Subcutaneous abdominal adipose tissue (tissue), 5 donors: Measurements from ENCODE around the gene PDIK1L.

Source experiments
- H3K27ac ChIP-seq: one replicate; pipeline ENCODE4 v1.7.0; 2013; ENCODE audit warnings: low read depth, mild to moderate bottlenecking, inconsistent platforms, low read length, moderate library complexity
- H3K27me3 ChIP-seq, 5 donors: one replicate each; pipeline ENCODE4 v1.7.0; 2013; ENCODE audit warnings: low read length in 5 of 5, inconsistent platforms in 1 of 5; ENCODE audit not compliant: control insufficient read depth in 5 of 5, insufficient read depth in 4 of 5
- H3K36me3 ChIP-seq, 5 donors: one replicate each; pipeline ENCODE4 v1.7.0; 2013; ENCODE audit warnings: low read length in 5 of 5; ENCODE audit not compliant: control insufficient read depth in 5 of 5, insufficient read depth in 5 of 5
- H3K4me1 ChIP-seq, 5 donors: one replicate each; pipeline ENCODE4 v1.7.0; 2013; ENCODE audit warnings: low read length in 5 of 5, mild to moderate bottlenecking in 3 of 5, moderate library complexity in 1 of 5; ENCODE audit not compliant: control insufficient read depth in 5 of 5, insufficient read depth in 5 of 5
- H3K4me3 ChIP-seq, 5 donors: one replicate each; pipeline ENCODE4 v1.7.0; 2013; ENCODE audit warnings: low read length in 5 of 5, low read depth in 1 of 5
- H3K9ac ChIP-seq, 5 donors: one replicate each; pipeline ENCODE4 v1.7.0; 2013; ENCODE audit warnings: low read length in 5 of 5, mild to moderate bottlenecking in 4 of 5, moderate library complexity in 3 of 5
- H3K9me3 ChIP-seq, 5 donors: one replicate each; pipeline ENCODE4 v1.7.0; 2013; ENCODE audit warnings: low read length in 5 of 5; ENCODE audit not compliant: control insufficient read depth in 5 of 5
- donor health status: healthy.
- donor health status: healthy.
- donor health status: healthy.
- donor health status: healthy.
- donor health status: healthy.

PDIK1L gene

GRCh38 chr1:26075421-26076144 lies 36.0 kb upstream of the PDIK1L start:
- no peak overlapping the region for H3K27ac ChIP-seq
- H3K4me1 ChIP-seq = no peaks in the 10 kb centered on the region
- H3K27me3 ChIP-seq = peaks cover 0 to 29% (median 14%) of the 10 kb centered on the region in 5 donors
- no peaks in the 10 kb centered on the region for H3K36me3 ChIP-seq
- no peak overlapping the region for H3K4me3 ChIP-seq
- H3K9me3 ChIP-seq = no peaks in the 10 kb centered on the region
- no peak overlapping the region for H3K9ac ChIP-seq

- no peak overlapping the region for H3K27ac ChIP-seq
- H3K9ac ChIP-seq = no peak overlapping the region
- H3K4me3 ChIP-seq = no peak overlapping the region
- no peaks in the 10 kb centered on the region for H3K4me1 ChIP-seq
- no peaks in the 10 kb centered on the region for H3K9me3 ChIP-seq
- H3K36me3 ChIP-seq = no peaks in the 10 kb centered on the region
- H3K27me3 ChIP-seq = peaks cover 0 to 26% (median 11%) of the 10 kb centered on the region in 5 donors
These were observed 34.1 kb upstream of the PDIK1L start for GRCh38 chr1:26077524-26077923.

GRCh38 chr1:26078286-26079177 lies 33.1 kb upstream of the PDIK1L start:
- H3K27ac ChIP-seq = no peak overlapping the region
- peaks cover 5 to 27% (median 8%) of the 10 kb centered on the region in 5 donors for H3K27me3 ChIP-seq
- no peaks in the 10 kb centered on the region for H3K9me3 ChIP-seq
- H3K4me3 ChIP-seq = no peak overlapping the region
- no peaks in the 10 kb centered on the region for H3K4me1 ChIP-seq
- H3K9ac ChIP-seq = no peak overlapping the region
- H3K36me3 ChIP-seq = no peaks in the 10 kb centered on the region

GRCh38 chr1:26079178-26079563 lies 32.5 kb upstream of the PDIK1L start:
- peaks cover 6 to 28% (median 8%) of the 10 kb centered on the region in 5 donors for H3K27me3 ChIP-seq
- no peak overlapping the region for H3K27ac ChIP-seq
- H3K4me1 ChIP-seq = no peaks in the 10 kb centered on the region
- no peak overlapping the region for H3K4me3 ChIP-seq
- H3K36me3 ChIP-seq = no peaks in the 10 kb centered on the region
- H3K9me3 ChIP-seq = no peaks in the 10 kb centered on the region
- H3K9ac ChIP-seq = no peak overlapping the region

- Histone ChIP-seq H3K9ac (no peak overlapping the region), H3K27ac (no peak overlapping the region), H3K4me1 (no peaks in the 10 kb centered on the region), H3K9me3 (no peaks in the 10 kb centered on the region), H3K27me3 (peaks cover 9 to 30% (median 14%) of the 10 kb centered on the region in 5 donors), H3K36me3 (no peaks in the 10 kb centered on the region), H3K4me3 (no peak overlapping the region)
These were observed 31.4 kb upstream of the PDIK1L start for GRCh38 chr1:26079960-26080814.

- Histone ChIP-seq H3K27ac (no peak overlapping the region), H3K9me3 (no peaks in the 10 kb centered on the region), H3K4me3 (no peak overlapping the region), H3K27me3 (peaks cover 6 to 18% (median 13%) of the 10 kb centered on the region in 5 donors), H3K36me3 (no peaks in the 10 kb centered on the region), H3K9ac (no peak overlapping the region), H3K4me1 (no peaks in the 10 kb centered on the region)
These were observed 30.2 kb upstream of the PDIK1L start for GRCh38 chr1:26081267-26082019.

GRCh38 chr1:26082020-26082350 lies 29.6 kb upstream of the PDIK1L start:
- Histone ChIP-seq H3K4me3 (no peak overlapping the region), H3K27ac (no peak overlapping the region), H3K27me3 (peaks cover 6 to 17% (median 13%) of the 10 kb centered on the region in 5 donors), H3K9me3 (no peaks in the 10 kb centered on the region), H3K4me1 (no peaks in the 10 kb centered on the region), H3K9ac (no peak overlapping the region), H3K36me3 (no peaks in the 10 kb centered on the region)

- Histone ChIP-seq H3K27ac (no peak overlapping the region), H3K9me3 (no peaks in the 10 kb centered on the region), H3K4me1 (no peaks in the 10 kb centered on the region), H3K27me3 (peaks cover 6 to 17% (median 10%) of the 10 kb centered on the region in 5 donors), H3K9ac (no peak overlapping the region), H3K36me3 (no peaks in the 10 kb centered on the region), H3K4me3 (no peak overlapping the region)
These were observed 28.4 kb upstream of the PDIK1L start for GRCh38 chr1:26083208-26083607.

- H3K9me3 ChIP-seq = no peaks in the 10 kb centered on the region
- no peak overlapping the region for H3K9ac ChIP-seq
- no peaks in the 10 kb centered on the region for H3K36me3 ChIP-seq
- H3K4me1 ChIP-seq = no peaks in the 10 kb centered on the region
- peaks cover 5 to 14% (median 7%) of the 10 kb centered on the region in 5 donors for H3K27me3 ChIP-seq
- no peak overlapping the region for H3K27ac ChIP-seq
- no peak overlapping the region for H3K4me3 ChIP-seq
These were observed 27.5 kb upstream of the PDIK1L start for GRCh38 chr1:26084091-26084561.
